ENCODE results near the gene PRPF19.

- TF ChIP-seq EZH2phosphoT487 (IDR thresholded peaks at IDR 0.05; ENCODE audit: insufficient read depth, low read depth) (no peak), EZH2 (IDR thresholded peaks at IDR 0.05; ENCODE audit: insufficient read depth, poor library complexity, severe bottlenecking) (no peak)
Measured at GRCh38 chr11:60854847-60855725, 51.3 kb downstream of the PRPF19 start.

All from GM23248 (cell line).